HG02852 (cell line): ENCODE measurements around the gene RABGAP1L.
"Not testable (repeated sequence)": the region's sequence is repeated elsewhere in the genome, so short reads cannot be mapped to it uniquely, and the experiment has no call there.

Source experiments
- ATAC-seq: cut with Tn5 transposase; IDR thresholded peaks from one replicate; pipeline ENCODE4 v1.9.1; 2021; ENCODE audit warnings: mild to moderate bottlenecking, moderate library complexity; ENCODE audit not compliant: unreplicated experiment

Gene RABGAP1L

GRCh38 chr1:174289644-174290310 is 130.5 kb downstream of the RABGAP1L start:
- ATAC-seq: no peak

DNA sequence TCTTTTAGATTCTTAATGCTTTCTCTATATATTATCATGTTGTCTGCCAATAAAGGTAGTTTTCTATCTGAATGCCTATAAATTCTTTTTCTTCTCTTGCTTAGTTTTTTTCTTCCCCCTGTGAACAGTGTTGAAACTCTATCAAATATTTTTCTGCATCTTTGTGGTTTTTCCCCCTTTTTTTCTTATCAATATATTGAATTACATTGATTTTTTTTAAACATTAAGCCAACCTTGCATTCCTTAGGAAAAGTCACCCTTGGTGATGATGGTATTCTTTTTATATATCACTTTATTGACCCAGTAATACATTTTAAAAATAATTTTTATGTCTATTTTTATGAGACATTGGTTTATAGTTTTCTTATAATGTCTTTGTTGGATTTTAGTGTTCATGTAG is 131.7 kb downstream of the RABGAP1L start:
- ATAC-seq: no peak

DNA sequence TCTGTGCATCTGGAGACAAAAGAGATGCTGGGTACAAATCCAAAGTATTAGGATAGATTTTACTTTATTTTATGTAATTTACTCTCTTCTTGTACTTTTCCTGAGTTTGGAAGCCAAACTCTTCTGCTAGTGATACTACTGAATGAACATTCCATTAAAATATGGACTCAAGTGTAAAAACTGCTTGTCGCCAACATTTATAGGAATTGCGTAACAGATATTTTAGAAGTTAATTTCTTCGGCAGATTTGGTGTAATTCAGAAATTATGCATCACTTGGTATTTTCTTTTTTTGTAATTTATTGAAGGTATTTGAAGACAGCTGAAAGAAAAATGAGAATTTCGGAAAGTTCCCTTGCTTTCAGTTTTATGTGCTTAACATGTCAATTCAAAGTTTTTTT is 137.0 kb downstream of the RABGAP1L start:
- no peak for ATAC-seq

DNA sequence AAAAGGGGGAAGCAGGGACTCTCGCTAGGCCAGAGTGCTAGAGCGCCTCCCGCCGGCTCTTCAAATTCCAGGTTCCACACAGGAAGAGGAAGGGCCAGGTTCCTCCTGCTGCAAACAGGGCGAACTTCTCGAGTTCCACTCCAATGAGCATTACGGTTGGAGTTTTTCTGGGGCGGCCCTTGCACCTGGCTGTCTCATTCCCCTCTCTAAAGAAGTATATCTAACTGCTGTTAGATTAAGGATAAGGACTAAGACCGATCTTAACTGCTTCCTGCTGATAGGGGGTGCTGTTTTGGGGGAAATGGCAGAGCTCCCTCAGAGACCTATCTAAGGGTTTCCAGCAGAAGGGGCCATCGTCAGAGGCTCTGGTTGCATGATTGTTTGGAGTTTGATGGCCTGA is 138.0 kb downstream of the RABGAP1L start:
- no peak for ATAC-seq

GRCh38 chr1:174301295-174302077 is 142.2 kb downstream of the RABGAP1L start:
- no peak for ATAC-seq

DNA sequence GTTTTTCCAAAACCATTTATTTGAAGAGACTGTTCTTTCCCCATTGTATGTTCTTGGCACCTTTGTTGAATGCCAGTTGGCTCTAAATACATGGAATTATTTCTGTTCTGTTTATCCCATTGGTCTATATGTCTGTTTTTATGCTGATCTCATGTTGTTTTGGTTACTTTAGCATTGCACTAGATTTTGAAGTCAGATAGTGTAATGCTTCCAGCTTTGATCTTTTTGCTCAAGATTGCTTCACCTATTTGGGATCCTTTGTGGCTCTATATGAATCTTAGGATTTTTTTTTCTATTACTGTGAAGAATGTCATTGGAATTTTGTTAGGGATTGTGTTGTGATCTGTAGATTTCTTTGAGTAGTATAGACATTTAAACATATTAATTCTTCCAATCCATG is 149.3 kb downstream of the RABGAP1L start:
- ATAC-seq: no peak

GRCh38 chr1:174309490-174309889 is 150.2 kb downstream of the RABGAP1L start:
- ATAC-seq: no peak

- ATAC-seq: no peak
Measured at GRCh38 chr1:174314433-174314832, 155.1 kb downstream of the RABGAP1L start.

DNA sequence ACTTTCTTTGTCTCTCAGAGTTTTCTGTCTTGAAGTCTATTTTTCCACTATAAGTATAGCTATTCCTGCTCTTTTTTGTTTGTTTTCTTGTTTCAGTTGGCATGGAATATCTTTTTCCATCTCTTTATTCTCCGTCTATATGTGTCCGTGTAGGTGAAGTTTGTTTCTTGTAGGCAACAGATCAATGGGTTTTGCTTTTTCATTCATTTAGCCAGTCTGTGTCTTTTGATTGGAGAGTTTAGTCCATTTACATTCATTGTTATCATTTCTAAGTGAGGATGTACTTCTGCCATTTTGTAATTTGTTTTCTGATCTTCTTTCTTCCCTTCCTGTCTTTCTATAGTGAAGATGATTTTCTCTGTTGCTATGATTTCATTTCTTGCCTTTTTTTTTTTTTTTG is 155.9 kb downstream of the RABGAP1L start:
- no peak for ATAC-seq

GRCh38 chr1:174320897-174321296 is 161.6 kb downstream of the RABGAP1L start:
- ATAC-seq: not testable (repeated sequence)

GRCh38 chr1:174322202-174322862 is 163.0 kb downstream of the RABGAP1L start:
- no peak for ATAC-seq

GRCh38 chr1:174324493-174324892 is 165.2 kb downstream of the RABGAP1L start:
- no peak for ATAC-seq

- no peak for ATAC-seq
Measured at GRCh38 chr1:174324939-174325338, 165.6 kb downstream of the RABGAP1L start.

DNA sequence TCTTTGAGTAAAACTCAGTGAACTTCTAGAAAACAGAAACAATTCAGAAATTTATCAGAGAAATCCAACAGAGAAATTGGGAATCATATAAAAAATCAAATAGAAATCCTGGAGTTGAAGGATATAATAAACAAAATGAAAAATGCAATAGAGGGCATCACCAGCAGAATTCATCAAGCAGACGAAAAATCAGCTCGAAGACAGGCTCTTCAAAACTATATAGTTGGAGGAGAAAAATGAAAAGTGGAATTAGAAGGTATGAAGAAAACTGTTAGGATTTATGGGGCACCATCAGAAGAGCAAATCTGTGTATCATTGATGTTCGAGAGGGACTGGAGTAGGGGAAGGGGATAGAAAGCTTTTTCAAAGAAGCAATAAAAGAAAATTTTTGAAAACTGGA is 167.0 kb downstream of the RABGAP1L start:
- ATAC-seq: no peak

- ATAC-seq: no peak
Measured at GRCh38 chr1:174333437-174333836, 174.1 kb downstream of the RABGAP1L start.

DNA sequence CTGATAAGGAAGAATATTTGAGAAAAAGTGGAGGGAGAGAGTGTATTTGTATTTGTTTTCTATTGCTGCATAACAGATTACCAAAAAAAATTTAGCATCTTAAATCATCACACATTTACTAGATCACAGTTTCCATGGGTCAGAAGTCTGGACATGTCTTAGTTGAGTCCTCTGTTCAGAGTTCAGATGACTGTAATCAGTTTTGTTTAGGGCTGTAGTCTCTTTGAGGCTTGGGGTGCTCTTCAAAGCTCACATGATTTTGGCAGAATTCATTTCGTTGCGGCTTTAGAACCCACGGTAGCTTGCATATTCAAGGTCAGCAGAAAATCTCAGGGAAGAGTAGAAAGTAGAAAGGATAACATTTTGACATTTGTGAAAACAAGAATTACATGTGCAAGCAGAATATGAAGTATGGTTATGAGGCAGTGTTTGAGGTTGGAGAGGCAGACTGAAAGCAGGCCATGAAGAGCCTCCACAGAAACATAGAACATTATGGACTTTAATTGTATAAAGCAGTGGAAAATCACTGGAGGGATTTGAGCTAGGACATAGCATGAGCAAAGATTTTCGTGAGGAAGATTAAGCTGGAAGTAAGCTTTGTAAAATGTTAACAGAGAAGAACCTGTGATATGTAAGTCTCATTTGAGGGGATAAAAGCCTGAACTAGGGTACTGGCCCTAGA is 177.8 kb downstream of the RABGAP1L start:
- no peak for ATAC-seq

DNA sequence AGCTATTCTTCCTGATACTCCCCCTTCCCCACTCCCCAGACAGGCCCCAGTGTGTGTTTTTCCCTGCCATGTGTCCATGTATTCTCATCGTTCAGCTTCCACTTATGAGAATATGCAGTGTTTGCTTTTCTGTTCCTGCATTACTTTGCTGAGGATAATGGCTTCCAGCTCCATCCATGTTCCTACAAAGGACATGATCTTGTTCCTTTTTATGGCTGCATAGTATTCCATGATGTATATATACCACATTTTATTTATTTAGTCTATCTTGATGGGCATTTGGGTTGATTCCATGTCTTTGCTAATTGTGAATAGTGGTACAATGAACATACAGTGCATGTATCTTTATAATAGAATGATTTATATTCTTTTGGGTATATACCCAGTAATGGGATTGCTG is 181.1 kb downstream of the RABGAP1L start:
- not testable (repeated sequence) for ATAC-seq

DNA sequence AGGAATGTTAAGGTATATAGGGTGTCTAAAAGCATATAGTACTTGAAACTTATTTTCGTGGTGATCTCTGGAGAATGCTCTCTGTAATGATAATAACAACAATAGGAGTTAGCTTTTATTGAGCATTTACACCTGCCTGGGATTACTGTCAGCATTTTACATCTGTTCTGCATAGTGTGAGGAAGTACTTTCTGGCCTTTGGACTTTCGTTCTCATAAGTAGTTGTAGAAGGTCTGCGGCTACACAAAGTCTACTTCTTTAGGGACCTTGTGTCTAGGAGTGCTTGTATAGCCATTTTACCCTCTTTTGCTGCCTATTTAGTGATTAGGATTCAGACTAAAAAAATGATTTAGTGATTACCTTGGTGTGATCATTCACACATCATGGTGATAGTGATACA is 184.8 kb downstream of the RABGAP1L start:
- no peak for ATAC-seq

DNA sequence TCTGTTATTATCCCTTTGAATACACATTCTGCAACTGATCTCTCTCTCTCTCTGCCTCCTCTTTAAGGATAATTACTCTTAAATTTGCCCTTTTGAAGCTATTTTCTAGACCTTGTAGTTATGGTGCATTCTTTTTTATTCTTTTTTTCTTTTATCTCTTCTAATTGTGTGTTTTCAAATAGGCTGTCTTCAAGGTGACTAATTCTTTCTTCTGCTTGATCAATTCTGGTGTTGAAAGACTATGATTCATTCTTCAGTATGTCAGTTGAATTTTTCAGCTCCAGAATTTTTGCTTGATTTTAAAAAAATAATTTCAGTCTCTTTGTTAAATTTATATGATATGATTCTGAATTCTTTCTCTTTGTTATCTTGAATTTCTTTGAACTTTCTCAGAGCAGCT is 192.8 kb downstream of the RABGAP1L start:
- ATAC-seq: no peak

DNA sequence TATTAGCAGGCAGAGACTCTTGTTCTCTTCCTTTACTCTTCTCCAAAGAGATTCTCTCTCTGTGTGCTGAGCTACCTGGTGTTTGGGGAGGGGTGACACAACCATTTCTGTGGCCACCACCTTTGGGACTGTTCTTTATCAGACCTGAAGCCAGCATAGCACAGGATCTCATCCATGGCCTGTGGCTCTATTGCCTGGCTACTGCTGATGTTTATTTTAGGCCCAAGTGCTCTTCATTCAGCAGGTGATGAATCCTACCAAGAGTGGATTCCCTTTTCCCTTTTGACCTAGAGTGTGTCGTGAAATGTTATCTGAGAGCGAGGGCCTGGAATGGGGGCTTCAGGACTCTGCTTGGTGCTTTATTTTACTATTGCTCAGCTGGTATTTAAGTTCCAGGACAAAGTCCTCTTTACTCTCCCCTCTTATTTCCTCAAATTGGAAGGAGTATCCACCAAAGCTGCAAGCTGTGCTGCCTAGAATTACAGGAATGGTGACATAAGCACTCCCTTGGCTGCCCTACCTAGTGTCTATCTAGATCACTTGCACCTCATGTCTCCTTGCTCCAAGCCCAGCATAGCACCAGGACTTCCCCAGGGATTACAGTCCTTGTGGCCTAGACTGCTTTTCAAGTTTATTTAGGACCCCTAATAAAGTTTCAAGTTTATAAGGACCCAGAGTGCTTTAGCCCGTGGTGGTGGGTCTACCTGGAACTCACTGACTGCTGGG is 193.7 kb downstream of the RABGAP1L start:
- ATAC-seq: no peak

- no peak for ATAC-seq
Measured at GRCh38 chr1:174358344-174358743, 199.0 kb downstream of the RABGAP1L start.
